Erythroblast (primary cell): ENCODE results near the gene ARHGEF12.

Experiments used
- DNase-seq, 2 experiments: peaks; one replicate each; lab custom pipeline; 2025; lab: John Stamatoyannopoulos, UW
- GATA1 ChIP-seq: IDR thresholded peaks from 2 replicates; pipeline ENCODE4 v1.6.1; 2011; ENCODE audit warnings: low read depth, mild to moderate bottlenecking, control low read depth, low read length, moderate library complexity
- POLR2A ChIP-seq: IDR thresholded peaks from 2 replicates; pipeline ENCODE4 v1.6.1; 2011; ENCODE audit warnings: mild to moderate bottlenecking, low read length

ARHGEF12 gene

GRCh38 chr11:120381401-120381800 is 45.2 kb downstream of the ARHGEF12 start:
- TF ChIP-seq POLR2A (no peak), GATA1 (no peak)
- DNase-seq = no peak

DNA sequence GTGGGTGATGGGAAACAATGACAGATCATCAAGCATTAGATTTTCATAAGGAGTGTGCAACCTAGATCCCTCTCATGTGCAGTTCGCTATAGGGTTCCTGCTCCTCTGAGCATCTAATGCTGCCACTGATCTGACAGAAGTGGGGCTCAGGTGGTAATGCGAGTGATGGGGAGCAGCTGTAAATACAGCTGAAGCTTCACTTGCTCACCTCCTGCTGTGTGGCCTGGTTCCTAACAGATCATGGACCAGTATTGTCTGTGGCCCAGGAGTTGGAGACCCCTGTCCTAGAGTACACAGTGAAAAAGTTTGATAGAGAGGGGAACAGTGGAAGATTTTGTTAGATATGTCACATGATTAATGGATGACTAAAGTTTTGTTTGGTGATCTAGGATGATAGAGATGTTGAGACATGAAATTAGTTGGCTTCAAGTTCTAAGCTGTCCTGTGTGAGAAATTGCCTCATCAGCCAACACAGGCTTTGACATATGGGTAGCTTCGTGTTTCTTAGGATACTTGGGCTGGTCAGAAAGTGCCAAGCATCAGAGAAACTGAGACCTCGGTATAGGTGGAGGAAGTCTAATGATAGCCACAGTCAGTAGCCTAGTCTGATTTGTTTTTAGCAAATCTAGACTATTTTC is 47.4 kb downstream of the ARHGEF12 start:
- no peak for TF ChIP-seq POLR2A
- no peak for TF ChIP-seq GATA1
- no peak for DNase-seq

DNA sequence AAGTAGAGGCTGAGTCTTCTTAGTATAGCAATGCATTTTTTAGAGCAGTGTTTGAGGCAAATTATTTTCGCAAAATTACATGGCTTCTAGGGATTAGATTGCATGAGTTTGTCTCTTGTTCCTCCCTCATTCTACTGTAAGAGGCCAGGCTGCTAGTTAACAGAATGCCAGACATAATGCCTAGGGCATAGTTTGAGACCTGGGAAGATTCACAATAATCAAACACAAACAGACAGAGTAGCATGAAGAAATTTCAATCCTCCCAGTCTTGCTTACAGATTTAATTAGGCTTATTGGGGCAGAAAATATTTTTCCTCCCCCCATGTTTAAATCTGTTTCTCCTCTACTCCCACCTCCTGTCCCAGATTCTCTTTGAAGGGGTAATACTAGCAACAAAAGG is 48.3 kb downstream of the ARHGEF12 start:
- TF ChIP-seq POLR2A = no peak
- no peak for TF ChIP-seq GATA1
- DNase-seq = no peak

DNA sequence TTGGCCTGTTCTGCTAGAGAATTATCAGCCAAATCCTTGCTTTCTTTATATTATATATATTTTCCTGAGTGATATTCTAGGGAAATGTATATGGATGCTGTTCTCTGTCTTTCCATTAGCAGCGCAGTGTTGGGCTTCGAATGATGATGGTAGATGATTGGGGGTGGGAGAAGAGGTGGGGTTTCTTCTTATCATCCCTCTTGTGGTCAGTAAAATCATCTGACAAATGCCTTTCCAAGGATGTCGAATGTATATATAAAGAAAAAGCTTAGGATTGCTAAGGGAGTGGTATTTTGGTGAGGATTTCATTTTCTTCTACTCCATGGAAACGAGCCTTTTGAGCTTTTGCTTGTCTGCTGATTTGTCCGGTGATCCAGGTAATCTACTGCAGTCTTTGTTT is 48.9 kb downstream of the ARHGEF12 start:
- TF ChIP-seq GATA1 = no peak
- TF ChIP-seq POLR2A = no peak
- DNase-seq = no peak

- TF ChIP-seq GATA1 (no peak), POLR2A (no peak)
Measured at GRCh38 chr11:120385655-120386054, 49.4 kb downstream of the ARHGEF12 start.

GRCh38 chr11:120386318-120386717 is 50.1 kb downstream of the ARHGEF12 start:
- DNase-seq = no peak
- no peak for TF ChIP-seq POLR2A
- no peak for TF ChIP-seq GATA1

More at GRCh38 chr11:120385655-120386054, 49.4 kb downstream of the ARHGEF12 start:
- no peak for DNase-seq

- TF ChIP-seq POLR2A = no peak
- no peak for TF ChIP-seq GATA1
- DNase-seq = no peak
Measured at GRCh38 chr11:120386774-120387371, 50.7 kb downstream of the ARHGEF12 start.

GRCh38 chr11:120388261-120388660 is 52.0 kb downstream of the ARHGEF12 start:
- no peak for DNase-seq
- TF ChIP-seq GATA1 = no peak
- no peak for TF ChIP-seq POLR2A

DNA sequence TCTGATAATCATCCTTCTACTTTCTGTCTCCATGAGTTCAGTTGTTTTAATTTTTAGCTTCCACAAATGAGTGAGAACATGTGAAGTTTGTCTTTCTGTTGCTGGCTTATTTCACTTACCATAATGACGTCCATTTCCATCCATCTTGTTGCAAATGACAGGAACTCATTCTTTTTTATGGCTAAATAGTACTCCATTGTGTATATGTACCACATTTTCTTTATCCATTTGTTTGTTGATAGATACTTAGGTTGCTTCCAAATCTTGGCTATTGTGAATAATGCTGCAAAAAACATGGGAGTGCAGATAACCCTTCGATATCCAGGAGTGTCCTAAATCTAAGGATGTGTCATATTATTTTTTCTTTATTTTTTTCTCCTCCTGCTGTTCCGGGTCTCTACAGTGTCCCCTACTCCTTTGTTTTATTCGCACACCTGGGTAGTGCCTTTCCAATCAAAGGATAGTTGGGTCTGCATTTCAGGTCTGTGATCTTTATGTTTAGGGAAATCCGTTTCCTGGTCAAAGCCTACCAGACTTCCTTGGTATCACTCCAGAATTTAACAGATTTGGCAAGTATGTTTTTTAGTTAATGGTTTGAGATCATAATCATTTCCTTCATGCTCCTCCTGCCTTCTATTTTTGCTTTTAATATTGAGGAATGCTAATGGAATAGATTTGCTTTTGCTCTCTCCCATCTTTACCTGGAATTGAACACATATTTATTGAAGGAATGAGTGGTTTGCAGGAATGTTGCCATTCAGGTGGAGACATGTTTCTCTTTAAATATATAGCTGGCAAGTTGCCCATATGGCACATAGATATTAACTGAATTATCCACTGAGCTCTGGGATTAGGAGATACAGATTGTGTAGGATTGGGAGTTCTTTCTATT is 53.7 kb downstream of the ARHGEF12 start:
- DNase-seq = no peak
- TF ChIP-seq GATA1 (no peak), POLR2A (no peak)

DNA sequence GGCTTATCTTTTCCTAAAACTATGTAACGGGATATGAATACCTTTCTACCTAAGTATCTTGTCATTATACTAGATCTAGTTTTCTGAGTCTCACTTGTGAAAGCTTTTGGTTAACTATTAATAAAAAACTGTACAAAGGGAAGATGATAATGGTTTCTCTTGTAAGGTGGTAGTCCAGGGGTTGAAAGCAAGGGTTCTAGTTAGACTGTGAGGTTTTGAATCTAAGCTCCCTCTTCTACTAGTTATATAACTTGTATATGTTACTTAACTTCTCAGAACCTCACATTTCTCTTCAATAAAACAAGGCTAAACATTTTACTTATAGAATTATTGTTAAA is 54.3 kb downstream of the ARHGEF12 start:
- TF ChIP-seq POLR2A (no peak), GATA1 (no peak)

GRCh38 chr11:120391292-120391691 is 55.1 kb downstream of the ARHGEF12 start:
- no peak for DNase-seq
- TF ChIP-seq POLR2A (no peak), GATA1 (no peak)

More for the DNA sequence above, 54.3 kb downstream of the ARHGEF12 start:
- no peak for DNase-seq

- no peak for TF ChIP-seq POLR2A
- TF ChIP-seq GATA1 = no peak
- no peak for DNase-seq
Measured at GRCh38 chr11:120391854-120392253, 55.6 kb downstream of the ARHGEF12 start.

- peak in 1 of 2 experiments; percentile 6 for DNase-seq
- TF ChIP-seq POLR2A (no peak), GATA1 (no peak)
Measured at GRCh38 chr11:120392314-120392713, 56.1 kb downstream of the ARHGEF12 start.

GRCh38 chr11:120392793-120393192 is 56.6 kb downstream of the ARHGEF12 start:
- TF ChIP-seq GATA1 (no peak), POLR2A (no peak)
- no peak for DNase-seq

GRCh38 chr11:120394119-120394518 is 57.9 kb downstream of the ARHGEF12 start:
- TF ChIP-seq POLR2A = no peak
- TF ChIP-seq GATA1 = no peak
- no peak for DNase-seq
